HEK293 (cell line): ENCODE results near the gene LIPE.

Experiments
- BCL6B ChIP-seq: fragments of 450-650 bp; formaldehyde crosslinking; IDR thresholded peaks from 2 replicates; pipeline ENCODE4 v1.5.1; 2017; ENCODE audit warnings: missing biosample characterization, missing genetic modification characterization
- EGR2 ChIP-seq: fragments of 450-650 bp; formaldehyde crosslinking; IDR thresholded peaks from 2 replicates; pipeline ENCODE4 v1.5.1; 2016; ENCODE audit warnings: low read depth, missing biosample characterization, missing genetic modification characterization
- HIC1 ChIP-seq: fragments of 450-650 bp; formaldehyde crosslinking; IDR thresholded peaks from 2 replicates; pipeline ENCODE4 v1.5.1; 2016; ENCODE audit warnings: missing biosample characterization, missing genetic modification characterization
- PATZ1 ChIP-seq: fragments of 450-650 bp; formaldehyde crosslinking; IDR thresholded peaks from 2 replicates; pipeline ENCODE4 v1.5.1; 2016; ENCODE audit warnings: missing biosample characterization, missing genetic modification characterization
- SP3 ChIP-seq: fragments of 450-650 bp; formaldehyde crosslinking; IDR thresholded peaks from 2 replicates; pipeline ENCODE4 v1.5.1; 2016; ENCODE audit warnings: missing biosample characterization, missing genetic modification characterization
- TCF7L2 ChIP-seq: IDR thresholded peaks from 2 replicates; pipeline ENCODE4 v1.6.1; 2011; ENCODE audit warnings: low read depth, mild to moderate bottlenecking, inconsistent platforms, low read length, moderate library complexity, borderline replicate concordance
- TRIM28 ChIP-seq: IDR thresholded peaks from 2 replicates; pipeline ENCODE4 v1.6.1; 2011; ENCODE audit warnings: low read length, control low read depth, borderline replicate concordance
- ZBTB48 ChIP-seq: fragments of 450-650 bp; formaldehyde crosslinking; IDR thresholded peaks from 2 replicates; pipeline ENCODE4 v1.5.1; 2016; ENCODE audit warnings: missing biosample characterization, missing genetic modification characterization
- ZFHX2 ChIP-seq: fragments of 450-650 bp; formaldehyde crosslinking; conservative IDR thresholded peaks from 2 replicates; pipeline ENCODE4 v1.5.1; 2016; ENCODE audit warnings: missing biosample characterization, missing genetic modification characterization
- ZFP3 ChIP-seq: fragments of 450-650 bp; formaldehyde crosslinking; IDR thresholded peaks from 2 replicates; pipeline ENCODE4 v1.5.1; 2016; ENCODE audit warnings: low read depth, missing biosample characterization, missing genetic modification characterization
- ZFP37 ChIP-seq: fragments of 450-650 bp; formaldehyde crosslinking; IDR thresholded peaks from 2 replicates; pipeline ENCODE4 v1.5.1; 2016; ENCODE audit warnings: missing biosample characterization, missing genetic modification characterization
- ZNF175 ChIP-seq: fragments of 450-650 bp; formaldehyde crosslinking; IDR thresholded peaks from 2 replicates; pipeline ENCODE4 v1.5.1; 2016; ENCODE audit warnings: missing biosample characterization, missing genetic modification characterization
- ZNF266 ChIP-seq: fragments of 450-650 bp; formaldehyde crosslinking; IDR thresholded peaks from 2 replicates; pipeline ENCODE4 v1.5.1; 2016; ENCODE audit warnings: missing biosample characterization, missing genetic modification characterization, low read depth
- ZNF324 ChIP-seq: fragments of 450-650 bp; formaldehyde crosslinking; IDR thresholded peaks from 2 replicates; pipeline ENCODE4 v1.5.1; 2016; ENCODE audit warnings: missing biosample characterization, missing genetic modification characterization
- ZNF350 ChIP-seq: fragments of 450-650 bp; formaldehyde crosslinking; IDR thresholded peaks from 2 replicates; pipeline ENCODE4 v1.5.0; 2017; ENCODE audit warnings: missing biosample characterization, mild to moderate bottlenecking, missing genetic modification characterization
- ZNF510 ChIP-seq: fragments of 450-650 bp; formaldehyde crosslinking; IDR thresholded peaks from 2 replicates; pipeline ENCODE4 v1.5.1; 2018; ENCODE audit warnings: mild to moderate bottlenecking, missing genetic modification characterization, missing biosample characterization; ENCODE audit not compliant: insufficient replicate concordance
- ZNF518A ChIP-seq: fragments of 450-650 bp; formaldehyde crosslinking; conservative IDR thresholded peaks from 2 replicates; pipeline ENCODE4 v1.5.1; 2016; ENCODE audit warnings: low read depth, missing biosample characterization, missing genetic modification characterization
- ZNF529 ChIP-seq: fragments of 450-650 bp; formaldehyde crosslinking; IDR thresholded peaks from 2 replicates; pipeline ENCODE4 v1.5.1; 2017; ENCODE audit warnings: missing genetic modification characterization, missing biosample characterization; ENCODE audit not compliant: insufficient replicate concordance
- ZNF621 ChIP-seq: fragments of 450-650 bp; formaldehyde crosslinking; IDR thresholded peaks from 2 replicates; pipeline ENCODE4 v1.5.1; 2017; ENCODE audit warnings: missing biosample characterization, missing genetic modification characterization
- ZNF677 ChIP-seq: fragments of 450-650 bp; IDR thresholded peaks from 2 replicates; pipeline ENCODE4 v1.5.0; 2018; ENCODE audit warnings: missing biosample characterization, mild to moderate bottlenecking, missing genetic modification characterization, moderate library complexity
- ZNF76 ChIP-seq: fragments of 450-650 bp; formaldehyde crosslinking; IDR thresholded peaks from 2 replicates; pipeline ENCODE4; 2016; ENCODE audit warnings: low read depth, missing biosample characterization, missing genetic modification characterization, borderline replicate concordance
- ZNF776 ChIP-seq: fragments of 450-650 bp; formaldehyde crosslinking; IDR thresholded peaks from 2 replicates; pipeline ENCODE4 v1.5.0; 2017; ENCODE audit warnings: missing biosample characterization, missing genetic modification characterization, borderline replicate concordance
- ZNF785 ChIP-seq: fragments of 450-650 bp; formaldehyde crosslinking; IDR thresholded peaks from 2 replicates; pipeline ENCODE4 v1.5.1; 2016; ENCODE audit warnings: missing biosample characterization, missing genetic modification characterization
- ZNF843 ChIP-seq: fragments of 450-650 bp; formaldehyde crosslinking; IDR thresholded peaks from 2 replicates; pipeline ENCODE4 v1.5.1; 2016; ENCODE audit warnings: missing biosample characterization, missing genetic modification characterization
- TF ChIP-seq, protein P1 (sequence below): fragments of 450-650 bp; formaldehyde crosslinking; IDR thresholded peaks from 2 replicates; pipeline ENCODE4 v1.5.1; 2016; ENCODE audit warnings: missing biosample characterization, missing genetic modification characterization
- TF ChIP-seq, protein P2 (sequence below): fragments of 450-650 bp; formaldehyde crosslinking; IDR thresholded peaks from 2 replicates; pipeline ENCODE4 v1.5.1; 2016; ENCODE audit warnings: missing biosample characterization, missing genetic modification characterization, low read depth

The LIPE gene

DNA sequence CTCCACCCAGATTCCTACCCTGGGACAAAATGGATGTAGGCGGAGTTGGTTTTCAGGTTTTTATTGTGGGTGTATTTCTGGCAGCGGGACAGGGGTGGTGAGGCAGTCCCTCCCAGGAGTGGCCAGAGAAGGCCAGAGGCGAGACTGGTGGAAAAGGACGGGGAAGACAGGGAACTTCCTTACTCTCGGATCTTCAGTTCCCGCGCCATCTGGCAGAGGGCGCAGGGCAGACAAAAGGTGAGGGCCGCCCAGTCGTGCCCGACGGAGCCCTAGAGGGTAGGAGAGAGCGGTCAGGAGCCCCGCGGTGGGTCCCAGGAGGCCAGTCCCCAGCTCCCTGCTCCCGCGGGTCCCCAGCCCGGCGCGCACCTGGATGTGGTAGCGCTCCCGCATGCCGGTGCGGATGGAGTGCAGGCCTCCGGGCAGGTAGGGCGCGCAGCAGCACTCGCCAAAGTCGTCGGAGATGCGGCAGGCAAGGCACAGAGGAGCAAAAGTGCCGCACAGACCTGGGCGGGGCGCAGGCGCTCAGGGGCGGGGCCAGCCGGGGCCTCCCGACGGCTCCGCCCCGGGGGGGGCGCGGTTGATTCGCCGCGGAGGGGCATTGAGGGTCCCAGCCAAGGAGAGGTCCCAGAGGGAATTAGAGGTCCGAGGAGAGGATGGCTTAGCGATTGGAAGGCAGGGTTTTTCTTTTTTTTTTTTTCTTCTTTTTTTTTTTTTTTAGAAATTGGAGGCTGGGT, 40.0 kb downstream of the LIPE start (continued):
- TF ChIP-seq BCL6B (tag by site-specific recombination) (no peak), ZNF76 (tag by site-specific recombination) (peak; percentile 49; the same call in 1 of the 2 replicates), ZNF324 (peak; percentile 60; the same call in 1 of the 2 replicates), HIC1 (peak; percentile 87), ZNF677 (no peak), EGR2 (tag by site-specific recombination) (peak; percentile 75), ZFP37 (tag by site-specific recombination) (peak; percentile 96), ZBTB48 (tag by site-specific recombination) (peak; percentile 92), ZNF175 (no peak), TCF7L2 (no peak), SP3 (tag by site-specific recombination) (peak; percentile 86), ZNF785 (tag by site-specific recombination) (peak; percentile 66; the same call in 1 of the 2 replicates), ZNF350 (tag by site-specific recombination) (no peak), ZNF266 (tag by site-specific recombination) (no peak), ZNF776 (tag by site-specific recombination) (no peak), ZNF529 (tag by site-specific recombination) (no peak), TRIM28 (no peak), ZFHX2 (tag by site-specific recombination) (peak; percentile 89), ZNF510 (tag by site-specific recombination) (no peak), ZNF518A (tag by site-specific recombination) (no peak), ZFP3 (tag by site-specific recombination) (no peak), ZNF843 (peak; percentile 72; the same call in 1 of the 2 replicates), ZNF621 (tag by site-specific recombination) (no peak), PATZ1 (tag by site-specific recombination) (peak; percentile 92)
- TF ChIP-seq, protein P1, sequence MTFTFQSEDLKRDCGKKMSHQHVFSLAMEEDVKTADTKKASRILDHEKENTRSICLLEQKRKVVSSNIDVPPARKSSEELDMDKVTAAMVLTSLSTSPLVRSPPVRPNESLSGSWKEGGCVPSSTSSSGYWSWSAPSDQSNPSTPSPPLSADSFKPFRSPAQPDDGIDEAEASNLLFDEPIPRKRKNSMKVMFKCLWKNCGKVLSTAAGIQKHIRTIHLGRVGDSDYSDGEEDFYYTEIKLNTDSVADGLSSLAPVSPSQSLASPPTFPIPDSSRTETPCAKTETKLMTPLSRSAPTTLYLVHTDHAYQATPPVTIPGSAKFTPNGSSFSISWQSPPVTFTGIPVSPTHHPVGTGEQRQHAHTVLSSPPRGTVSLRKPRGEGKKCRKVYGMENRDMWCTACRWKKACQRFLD: no peak
- TF ChIP-seq, protein P2, sequence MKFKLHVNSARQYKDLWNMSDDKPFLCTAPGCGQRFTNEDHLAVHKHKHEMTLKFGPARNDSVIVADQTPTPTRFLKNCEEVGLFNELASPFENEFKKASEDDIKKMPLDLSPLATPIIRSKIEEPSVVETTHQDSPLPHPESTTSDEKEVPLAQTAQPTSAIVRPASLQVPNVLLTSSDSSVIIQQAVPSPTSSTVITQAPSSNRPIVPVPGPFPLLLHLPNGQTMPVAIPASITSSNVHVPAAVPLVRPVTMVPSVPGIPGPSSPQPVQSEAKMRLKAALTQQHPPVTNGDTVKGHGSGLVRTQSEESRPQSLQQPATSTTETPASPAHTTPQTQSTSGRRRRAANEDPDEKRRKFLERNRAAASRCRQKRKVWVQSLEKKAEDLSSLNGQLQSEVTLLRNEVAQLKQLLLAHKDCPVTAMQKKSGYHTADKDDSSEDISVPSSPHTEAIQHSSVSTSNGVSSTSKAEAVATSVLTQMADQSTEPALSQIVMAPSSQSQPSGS (tag by site-specific recombination): no peak
